ENCODE measurements around the gene FADS1. TPM values are rescaled to one million over a fixed set of nuclear protein-coding genes. Genes with fewer than 3 reads are reported as not detected.

Gene FADS1
- total and polyA plus RNA-seq, 3 donors from 2014 or later: 21.1 to 39.8 (median 24.5) TPM

DNA sequence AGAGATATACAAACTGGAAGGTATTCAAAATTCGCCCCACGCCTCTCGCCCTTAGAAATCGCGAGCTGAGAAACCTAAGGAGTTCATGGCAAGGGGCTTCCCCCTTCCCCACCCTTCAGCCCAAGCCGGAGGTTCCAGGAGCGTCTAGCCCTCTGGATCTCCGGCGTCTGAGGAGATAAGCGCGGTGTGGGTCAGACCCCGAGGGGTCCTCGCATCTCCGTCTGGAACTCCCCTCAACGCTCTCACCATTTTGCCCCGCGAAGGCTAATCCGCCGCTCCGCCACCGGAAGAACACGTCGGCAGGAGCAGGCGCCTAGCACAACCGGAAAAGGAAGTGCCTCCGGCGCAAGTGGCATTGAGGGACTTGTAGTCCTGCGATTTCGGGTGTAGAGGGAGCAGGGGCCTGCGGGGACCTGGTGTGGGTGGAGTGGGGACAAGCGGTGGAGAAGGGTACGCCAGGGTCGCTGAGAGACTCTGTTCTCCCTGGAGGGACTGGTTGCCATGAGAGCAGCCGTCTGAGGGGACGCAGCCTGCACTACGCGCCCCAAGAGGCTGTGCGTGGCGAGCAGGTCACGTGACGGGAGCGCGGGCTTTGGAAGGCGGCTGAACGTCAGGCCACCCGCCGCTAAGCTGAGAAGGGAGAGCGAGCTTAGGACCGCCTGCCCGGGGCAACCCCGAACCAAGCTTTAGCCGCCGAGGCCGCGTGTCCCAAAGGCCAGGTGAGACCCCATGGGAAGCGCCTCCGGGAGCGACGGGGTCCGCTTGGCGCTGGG is 24.3 kb downstream of the FADS1 start, which contains the start of the genes FEN1 and TMEM258:
FEN1 (plus strand) TSS at position 602 of the 773 bp plus-strand sequence. CDS start 2,451 bp downstream, outside the sequence.
TMEM258 (minus strand) TSS at position 290 of the 773 bp plus-strand sequence; CDS start at position 249, 41 bp downstream.
- TF ChIP-seq POLR2A (IDR thresholded peaks at IDR 0.05): no peak
- TF ChIP-seq, protein P1, sequence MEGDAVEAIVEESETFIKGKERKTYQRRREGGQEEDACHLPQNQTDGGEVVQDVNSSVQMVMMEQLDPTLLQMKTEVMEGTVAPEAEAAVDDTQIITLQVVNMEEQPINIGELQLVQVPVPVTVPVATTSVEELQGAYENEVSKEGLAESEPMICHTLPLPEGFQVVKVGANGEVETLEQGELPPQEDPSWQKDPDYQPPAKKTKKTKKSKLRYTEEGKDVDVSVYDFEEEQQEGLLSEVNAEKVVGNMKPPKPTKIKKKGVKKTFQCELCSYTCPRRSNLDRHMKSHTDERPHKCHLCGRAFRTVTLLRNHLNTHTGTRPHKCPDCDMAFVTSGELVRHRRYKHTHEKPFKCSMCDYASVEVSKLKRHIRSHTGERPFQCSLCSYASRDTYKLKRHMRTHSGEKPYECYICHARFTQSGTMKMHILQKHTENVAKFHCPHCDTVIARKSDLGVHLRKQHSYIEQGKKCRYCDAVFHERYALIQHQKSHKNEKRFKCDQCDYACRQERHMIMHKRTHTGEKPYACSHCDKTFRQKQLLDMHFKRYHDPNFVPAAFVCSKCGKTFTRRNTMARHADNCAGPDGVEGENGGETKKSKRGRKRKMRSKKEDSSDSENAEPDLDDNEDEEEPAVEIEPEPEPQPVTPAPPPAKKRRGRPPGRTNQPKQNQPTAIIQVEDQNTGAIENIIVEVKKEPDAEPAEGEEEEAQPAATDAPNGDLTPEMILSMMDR (IDR thresholded peaks at IDR 0.05): peak in 1 of 3 experiments; percentile 27
- no peaks in the 10 kb centered on the region for H3K27me3 ChIP-seq
- peak within 1 kb of the TSS; percentile 95 to 98 for H3K27ac ChIP-seq
- 1% methylated on average over 22 to 58 of the region's 61 CpGs for WGBS, 2 donors
- H3K4me1 ChIP-seq: peaks cover 17% of the 10 kb centered on the region
- no peaks in the 10 kb centered on the region for H3K9me3 ChIP-seq
- peak; percentile 93 for DNase-seq
- no peaks in the 10 kb centered on the region for H3K36me3 ChIP-seq (ENCODE audit: low read depth, missing control alignments)
- intact Hi-C loops (cut with DNase I; ENCODE audit: low total_unique reads): loop anchor here (10.0 kb wide), 2 partner anchors 162 to 312 kb away; partner anchors contain the start of gene BEST1
- H3K4me3 ChIP-seq: peak within 1 kb of the TSS; percentile 84 to 97

DNA sequence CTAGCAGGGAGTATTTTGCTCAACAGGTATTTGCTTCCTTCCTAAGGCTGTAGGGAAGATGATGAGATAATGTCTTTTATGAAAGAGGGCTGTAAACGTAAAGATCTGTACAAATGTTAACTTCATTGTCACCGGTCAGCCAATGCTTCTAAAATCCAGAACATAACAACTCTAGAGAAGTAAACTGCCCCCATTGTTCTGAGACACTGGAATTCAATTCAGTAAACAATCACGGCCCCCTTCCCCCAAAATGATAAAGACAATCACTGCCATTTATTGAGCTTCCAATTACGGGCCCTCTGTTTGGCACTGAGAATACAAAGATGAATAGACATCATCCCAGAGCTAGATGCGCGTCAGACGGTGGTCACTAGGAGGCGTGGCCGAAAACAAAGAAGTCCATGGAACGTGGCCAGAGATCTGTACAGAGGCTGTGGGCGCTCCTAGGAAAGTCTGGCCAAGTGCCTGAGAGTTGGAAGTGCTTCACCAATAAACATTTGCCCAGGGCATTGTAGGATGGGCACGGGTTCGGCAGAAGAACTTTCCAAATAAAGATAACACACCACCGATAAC is 25.0 kb downstream of the FADS1 start:
- TF ChIP-seq POLR2A (IDR thresholded peaks at IDR 0.05): no peak
- TF ChIP-seq, protein P1 (IDR thresholded peaks at IDR 0.05): no peak
- intact Hi-C loops (cut with DNase I; ENCODE audit: low total_unique reads): loop anchor here (10.0 kb wide), 2 partner anchors 163 to 313 kb away; partner anchors contain the start of gene BEST1
- WGBS, 2 donors: 2 to 3% methylated on average over 14 of the region's 14 CpGs
- Histone ChIP-seq H3K27me3 (no peaks in the 10 kb centered on the region), H3K36me3 (ENCODE audit: low read depth, missing control alignments) (no peaks in the 10 kb centered on the region), H3K27ac (peak overlapping the region; percentile 95 to 98), H3K4me1 (peaks cover 14% of the 10 kb centered on the region), H3K9me3 (no peaks in the 10 kb centered on the region), H3K4me3 (peak overlapping the region; percentile 84 to 97)
- peak; percentile 89 for DNase-seq

DNA sequence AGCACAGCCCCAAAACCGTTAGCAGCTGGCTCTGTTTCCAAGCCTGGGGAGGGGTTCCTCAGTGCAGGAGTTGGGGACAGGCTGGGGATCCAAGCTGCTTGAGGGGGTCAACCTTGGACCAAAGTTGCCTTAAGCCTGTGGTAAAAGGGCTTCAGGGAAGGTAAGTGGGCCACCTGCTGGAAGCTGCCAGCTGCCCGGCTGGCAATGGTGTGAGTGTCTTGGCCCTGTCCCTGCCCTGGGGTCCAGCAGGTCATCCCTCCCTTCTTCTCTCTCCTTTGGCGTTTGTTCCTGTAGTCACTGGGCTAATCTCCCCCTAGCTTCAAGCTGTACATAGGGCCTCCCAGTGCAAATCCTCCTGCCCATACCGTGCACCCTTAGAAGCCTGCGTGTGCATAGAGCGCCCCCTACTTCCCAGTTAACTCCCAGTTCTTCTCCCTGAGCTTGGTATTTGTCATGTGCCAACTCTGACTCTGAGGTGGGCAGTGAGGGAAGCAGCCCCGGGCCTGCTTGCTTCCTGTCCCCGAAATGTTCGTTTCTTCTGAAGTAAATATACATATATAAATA is 28.8 kb downstream of the FADS1 start:
- intact Hi-C loops (cut with DNase I; ENCODE audit: low total_unique reads): no loop called here
- Histone ChIP-seq H3K27ac (no peak overlapping the region), H3K9me3 (no peaks in the 10 kb centered on the region), H3K36me3 (ENCODE audit: low read depth, missing control alignments) (no peaks in the 10 kb centered on the region), H3K4me3 (no peak overlapping the region), H3K4me1 (peaks cover 7% of the 10 kb centered on the region), H3K27me3 (no peaks in the 10 kb centered on the region)
- no peak for TF ChIP-seq POLR2A (IDR thresholded peaks at IDR 0.05)
- TF ChIP-seq, protein P1 (IDR thresholded peaks at IDR 0.05): peak in 1 of 3 experiments; percentile 43
- peak; percentile 72 for DNase-seq
- WGBS, 2 donors: 45 to 52% methylated on average over 9 of the region's 9 CpGs

DNA sequence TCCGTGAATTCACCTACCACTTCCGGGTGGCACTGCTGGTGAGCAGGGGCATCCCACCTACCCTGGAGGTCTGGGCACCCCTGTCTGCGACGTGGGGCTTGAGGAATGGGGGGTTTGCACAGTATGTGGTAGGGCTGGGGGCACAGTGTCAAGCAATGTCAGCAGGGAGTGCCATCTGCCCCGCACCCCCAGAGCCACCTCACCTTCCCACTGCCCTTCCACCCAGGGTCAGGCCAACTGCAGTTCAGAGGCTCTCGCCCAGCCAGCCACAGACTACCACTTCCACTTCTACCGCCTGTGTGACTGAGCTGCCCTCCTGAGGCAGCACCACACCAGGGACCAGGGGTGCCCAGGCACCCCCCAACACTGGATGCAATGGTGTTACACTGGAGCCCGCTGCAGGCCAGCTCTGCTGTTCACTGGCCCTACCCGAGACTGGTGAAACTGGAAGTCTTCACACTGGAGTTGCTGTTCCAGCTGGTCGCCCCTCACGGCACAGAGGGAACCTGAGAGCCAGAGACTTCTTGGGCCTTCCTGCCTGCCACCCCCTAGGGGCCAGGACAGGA is 30.9 kb downstream of the FADS1 start:
- intact Hi-C loops (cut with DNase I; ENCODE audit: low total_unique reads): no loop called here
- 81% methylated on average over 11 of the region's 11 CpGs; no CpG with 5 or more reads in 1 of the 2 donors for WGBS, 2 donors
- DNase-seq: no peak
- Histone ChIP-seq H3K36me3 (ENCODE audit: low read depth, missing control alignments) (no peaks in the 10 kb centered on the region), H3K4me1 (no peaks in the 10 kb centered on the region), H3K27ac (no peak overlapping the region), H3K4me3 (no peak overlapping the region), H3K9me3 (no peaks in the 10 kb centered on the region), H3K27me3 (no peaks in the 10 kb centered on the region)
- TF ChIP-seq POLR2A (IDR thresholded peaks at IDR 0.05): no peak
- TF ChIP-seq, protein P1 (IDR thresholded peaks at IDR 0.05): no peak

Measured in testis (tissue), 3 donors.